ENCODE results near the gene MBTPS1.

The MBTPS1 gene

DNA sequence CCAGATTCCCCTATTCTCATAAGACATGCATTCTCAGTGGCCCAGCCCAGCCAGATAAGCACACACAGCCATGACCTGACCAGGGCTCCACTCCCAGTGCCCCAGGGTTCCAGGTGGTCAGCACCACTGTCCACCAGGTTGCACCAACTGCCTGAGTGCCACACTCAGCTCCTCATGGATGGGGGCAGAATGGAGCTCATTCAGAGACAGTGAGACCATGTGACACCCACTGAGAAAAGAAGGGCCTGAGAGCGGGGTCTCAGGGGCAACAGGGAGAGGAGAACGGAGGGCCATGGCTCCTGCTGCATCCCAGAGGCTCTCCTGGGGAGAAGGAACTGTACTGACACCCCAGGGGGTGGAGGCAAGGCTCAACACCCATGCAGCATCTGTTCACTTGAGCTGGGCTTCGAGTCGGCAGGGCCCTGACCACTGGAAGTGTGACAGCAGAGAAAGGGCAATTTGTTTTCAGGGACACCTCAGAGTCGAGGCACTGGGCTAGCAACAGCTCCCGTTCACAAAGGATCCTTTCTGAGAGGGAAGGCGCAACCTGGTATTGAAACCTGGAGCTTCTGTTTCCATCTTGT is 55.4 kb downstream of the MBTPS1 start:
- no peaks in the 10 kb centered on the region for H3K4me1 ChIP-seq (ENCODE audit: insufficient read depth, low read length, poor library complexity, severe bottlenecking)
- peaks cover 95% of the 10 kb centered on the region for H3K36me3 ChIP-seq (ENCODE audit: insufficient read depth, low read length)
- H3K4me3 ChIP-seq (ENCODE audit: low read length, poor library complexity, severe bottlenecking): no peak overlapping the region
- no peak overlapping the region for H2AFZ ChIP-seq (ENCODE audit: low read length)
- no peaks in the 10 kb centered on the region for H3K9me2 ChIP-seq (replicated peaks; ENCODE audit: low read depth, low read length)
- H3K79me2 ChIP-seq (ENCODE audit: insufficient read depth, low read length): no peaks in the 10 kb centered on the region
- no peaks in the 10 kb centered on the region for H3K27me3 ChIP-seq (ENCODE audit: insufficient read depth, low read length, poor library complexity, severe bottlenecking)
- H3K9me3 ChIP-seq (ENCODE audit: insufficient read depth, low read depth, low read length): no peaks in the 10 kb centered on the region
- H3F3A ChIP-seq (ENCODE audit: low read depth): no peaks in the 10 kb centered on the region
- no peak for TF ChIP-seq EZH2phosphoT487 (IDR thresholded peaks at IDR 0.05; ENCODE audit: borderline replicate concordance)
- TF ChIP-seq, protein P1, sequence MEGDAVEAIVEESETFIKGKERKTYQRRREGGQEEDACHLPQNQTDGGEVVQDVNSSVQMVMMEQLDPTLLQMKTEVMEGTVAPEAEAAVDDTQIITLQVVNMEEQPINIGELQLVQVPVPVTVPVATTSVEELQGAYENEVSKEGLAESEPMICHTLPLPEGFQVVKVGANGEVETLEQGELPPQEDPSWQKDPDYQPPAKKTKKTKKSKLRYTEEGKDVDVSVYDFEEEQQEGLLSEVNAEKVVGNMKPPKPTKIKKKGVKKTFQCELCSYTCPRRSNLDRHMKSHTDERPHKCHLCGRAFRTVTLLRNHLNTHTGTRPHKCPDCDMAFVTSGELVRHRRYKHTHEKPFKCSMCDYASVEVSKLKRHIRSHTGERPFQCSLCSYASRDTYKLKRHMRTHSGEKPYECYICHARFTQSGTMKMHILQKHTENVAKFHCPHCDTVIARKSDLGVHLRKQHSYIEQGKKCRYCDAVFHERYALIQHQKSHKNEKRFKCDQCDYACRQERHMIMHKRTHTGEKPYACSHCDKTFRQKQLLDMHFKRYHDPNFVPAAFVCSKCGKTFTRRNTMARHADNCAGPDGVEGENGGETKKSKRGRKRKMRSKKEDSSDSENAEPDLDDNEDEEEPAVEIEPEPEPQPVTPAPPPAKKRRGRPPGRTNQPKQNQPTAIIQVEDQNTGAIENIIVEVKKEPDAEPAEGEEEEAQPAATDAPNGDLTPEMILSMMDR (conservative IDR thresholded peaks at IDR 0.05; ENCODE audit: low read length): no peak
- H4K20me1 ChIP-seq (ENCODE audit: insufficient read depth, low read length, poor library complexity, severe bottlenecking): no peaks in the 10 kb centered on the region
- H3K4me2 ChIP-seq (ENCODE audit: low read depth, low read length, poor library complexity, severe bottlenecking): no peak overlapping the region
- H3K9ac ChIP-seq (ENCODE audit: low read depth, low read length, poor library complexity, severe bottlenecking): no peak overlapping the region

DNA sequence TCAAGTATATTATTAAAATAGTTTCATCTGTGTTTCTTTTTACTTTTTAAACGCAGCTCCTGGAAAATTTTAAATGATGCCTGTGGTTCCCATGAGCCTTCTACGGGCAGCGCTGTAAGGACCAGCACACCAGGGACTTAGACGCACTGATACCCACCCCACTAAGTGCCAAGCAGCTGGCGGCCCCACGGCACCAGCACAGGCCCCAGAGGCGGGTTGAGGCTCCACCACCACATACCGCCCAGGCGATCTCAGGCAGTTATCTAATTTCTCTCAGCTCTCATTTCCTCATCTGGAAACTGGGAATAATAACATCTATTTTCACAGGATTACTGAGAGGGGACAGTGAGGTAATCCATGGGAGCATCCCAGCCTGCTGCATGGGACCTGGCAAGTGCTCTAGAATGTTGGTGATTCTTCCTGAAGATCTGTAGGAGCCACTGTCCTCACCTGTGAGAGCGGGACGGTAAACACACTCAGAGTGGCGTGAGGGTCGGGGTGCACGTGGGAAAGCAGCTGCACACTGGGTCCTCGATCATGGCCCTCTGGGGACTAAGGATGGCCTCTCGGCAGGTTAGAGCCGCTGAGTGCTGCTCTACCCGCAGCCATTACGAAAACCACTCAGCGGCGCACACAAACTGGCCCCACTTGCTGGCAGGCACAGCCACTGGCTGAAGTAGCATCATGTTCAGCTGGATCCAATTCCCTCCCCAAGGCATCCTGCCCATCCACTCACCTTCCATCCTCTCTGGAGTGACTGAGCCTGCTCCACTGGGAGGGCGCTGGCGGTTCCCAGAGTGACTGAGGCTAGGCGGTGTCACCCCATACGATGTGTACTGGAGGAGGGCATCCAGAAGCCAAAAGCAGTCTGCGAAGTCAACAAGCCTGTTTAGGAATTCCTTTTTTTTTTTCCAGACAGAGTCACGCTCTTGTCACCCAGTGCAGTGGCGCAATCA is 56.5 kb downstream of the MBTPS1 start:
- H3K4me3 ChIP-seq (ENCODE audit: low read length, poor library complexity, severe bottlenecking): no peak overlapping the region
- no peak overlapping the region for H3K4me2 ChIP-seq (ENCODE audit: low read depth, low read length, poor library complexity, severe bottlenecking)
- no peak overlapping the region for H2AFZ ChIP-seq (ENCODE audit: low read length)
- no peaks in the 10 kb centered on the region for H3F3A ChIP-seq (ENCODE audit: low read depth)
- H3K4me1 ChIP-seq (ENCODE audit: insufficient read depth, low read length, poor library complexity, severe bottlenecking): no peaks in the 10 kb centered on the region
- H3K9ac ChIP-seq (ENCODE audit: low read depth, low read length, poor library complexity, severe bottlenecking): no peak overlapping the region
- H3K79me2 ChIP-seq (ENCODE audit: insufficient read depth, low read length): no peaks in the 10 kb centered on the region
- no peaks in the 10 kb centered on the region for H3K27me3 ChIP-seq (ENCODE audit: insufficient read depth, low read length, poor library complexity, severe bottlenecking)
- H3K9me2 ChIP-seq (replicated peaks; ENCODE audit: low read depth, low read length): no peaks in the 10 kb centered on the region
- no peak for TF ChIP-seq EZH2phosphoT487 (IDR thresholded peaks at IDR 0.05; ENCODE audit: borderline replicate concordance)
- TF ChIP-seq, protein P1 (conservative IDR thresholded peaks at IDR 0.05; ENCODE audit: low read length): no peak
- no peaks in the 10 kb centered on the region for H4K20me1 ChIP-seq (ENCODE audit: insufficient read depth, low read length, poor library complexity, severe bottlenecking)
- no peaks in the 10 kb centered on the region for H3K9me3 ChIP-seq (ENCODE audit: insufficient read depth, low read depth, low read length)
- peaks cover 97% of the 10 kb centered on the region; the same call in 1 of the 2 replicates for H3K36me3 ChIP-seq (ENCODE audit: insufficient read depth, low read length)

GRCh38 chr16:84059111-84059510 is 57.6 kb downstream of the MBTPS1 start:
- Histone ChIP-seq H3K36me3 (ENCODE audit: insufficient read depth, low read length) (peaks cover 97% of the 10 kb centered on the region; the same call in 1 of the 2 replicates), H3K4me1 (ENCODE audit: insufficient read depth, low read length, poor library complexity, severe bottlenecking) (no peaks in the 10 kb centered on the region), H2AFZ (ENCODE audit: low read length) (no peak overlapping the region), H3K4me2 (ENCODE audit: low read depth, low read length, poor library complexity, severe bottlenecking) (no peak overlapping the region), H4K20me1 (ENCODE audit: insufficient read depth, low read length, poor library complexity, severe bottlenecking) (no peaks in the 10 kb centered on the region), H3K4me3 (ENCODE audit: low read length, poor library complexity, severe bottlenecking) (no peak overlapping the region), H3K9me2 (replicated peaks; ENCODE audit: low read depth, low read length) (no peaks in the 10 kb centered on the region), H3K27me3 (ENCODE audit: insufficient read depth, low read length, poor library complexity, severe bottlenecking) (no peaks in the 10 kb centered on the region), H3K79me2 (ENCODE audit: insufficient read depth, low read length) (no peaks in the 10 kb centered on the region), H3K9me3 (ENCODE audit: insufficient read depth, low read depth, low read length) (no peaks in the 10 kb centered on the region), H3K9ac (ENCODE audit: low read depth, low read length, poor library complexity, severe bottlenecking) (no peak overlapping the region), H3F3A (ENCODE audit: low read depth) (no peaks in the 10 kb centered on the region)
- TF ChIP-seq EZH2phosphoT487 (IDR thresholded peaks at IDR 0.05; ENCODE audit: borderline replicate concordance): no peak
- TF ChIP-seq, protein P1 (conservative IDR thresholded peaks at IDR 0.05; ENCODE audit: low read length): no peak

Measured in Loucy (cell line).